DOHH2 (cell line): ENCODE measurements around the gene ERFL.

Experiments
- EZH2phosphoT487 ChIP-seq: fragments of 200-600 bp; sonication (generic); IDR thresholded peaks from 2 replicates; pipeline ENCODE4 v1.6.1; 2017; ENCODE audit warnings: borderline replicate concordance, mild to moderate bottlenecking, antibody characterized with exemption, low read length, moderate library complexity, mixed read lengths
- TF ChIP-seq, protein P1 (sequence below): fragments of 200-600 bp; sonication (generic); IDR thresholded peaks from one replicate; pipeline ENCODE4 v1.5.1; 2014; ENCODE audit warnings: antibody characterized with exemption, mild to moderate bottlenecking, low read depth, low read length; ENCODE audit not compliant: poor library complexity, severe bottlenecking

DNA sequence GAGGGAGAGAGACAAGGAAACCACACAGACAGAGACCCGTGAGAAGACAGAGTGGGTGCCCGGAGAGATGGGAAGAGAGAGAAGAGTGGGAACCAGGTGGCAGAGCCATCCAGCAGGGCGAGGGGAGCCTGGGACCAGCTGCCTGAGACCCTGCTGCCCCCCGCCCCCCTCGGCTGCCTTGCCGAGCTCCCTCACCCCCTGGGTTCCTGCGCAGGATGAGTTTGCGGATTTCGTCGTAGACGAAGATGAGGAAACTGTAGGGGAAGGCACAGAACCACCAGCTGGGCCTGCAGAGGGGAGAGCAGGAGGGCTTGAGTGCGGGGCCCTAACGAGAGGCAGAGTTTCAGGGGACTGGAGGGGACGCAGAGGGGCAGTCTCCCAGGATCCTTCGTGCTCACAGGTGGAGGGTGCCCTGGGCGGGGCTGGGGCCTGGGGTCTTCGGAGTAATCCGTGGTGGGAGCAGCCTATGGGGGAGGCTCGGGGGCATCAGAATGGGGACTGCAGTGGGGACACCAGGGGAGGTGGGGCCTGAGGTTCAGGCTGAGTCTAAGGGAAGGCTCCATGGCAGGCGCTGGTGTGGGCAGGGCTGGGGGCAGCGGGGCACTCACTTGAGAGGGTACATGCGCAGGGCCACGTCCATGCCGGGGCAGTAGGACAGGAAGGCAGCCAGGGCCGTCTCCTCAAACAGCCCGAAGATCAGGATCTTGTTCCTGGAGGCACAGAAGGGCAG is 39.0 kb upstream of the ERFL start:
- TF ChIP-seq, protein P1, sequence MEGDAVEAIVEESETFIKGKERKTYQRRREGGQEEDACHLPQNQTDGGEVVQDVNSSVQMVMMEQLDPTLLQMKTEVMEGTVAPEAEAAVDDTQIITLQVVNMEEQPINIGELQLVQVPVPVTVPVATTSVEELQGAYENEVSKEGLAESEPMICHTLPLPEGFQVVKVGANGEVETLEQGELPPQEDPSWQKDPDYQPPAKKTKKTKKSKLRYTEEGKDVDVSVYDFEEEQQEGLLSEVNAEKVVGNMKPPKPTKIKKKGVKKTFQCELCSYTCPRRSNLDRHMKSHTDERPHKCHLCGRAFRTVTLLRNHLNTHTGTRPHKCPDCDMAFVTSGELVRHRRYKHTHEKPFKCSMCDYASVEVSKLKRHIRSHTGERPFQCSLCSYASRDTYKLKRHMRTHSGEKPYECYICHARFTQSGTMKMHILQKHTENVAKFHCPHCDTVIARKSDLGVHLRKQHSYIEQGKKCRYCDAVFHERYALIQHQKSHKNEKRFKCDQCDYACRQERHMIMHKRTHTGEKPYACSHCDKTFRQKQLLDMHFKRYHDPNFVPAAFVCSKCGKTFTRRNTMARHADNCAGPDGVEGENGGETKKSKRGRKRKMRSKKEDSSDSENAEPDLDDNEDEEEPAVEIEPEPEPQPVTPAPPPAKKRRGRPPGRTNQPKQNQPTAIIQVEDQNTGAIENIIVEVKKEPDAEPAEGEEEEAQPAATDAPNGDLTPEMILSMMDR, result no peak
- TF ChIP-seq EZH2phosphoT487, result no peak
